SKM-1 treated with dmso at 0.1 percent for 144 hours (cell line): ENCODE results near the gene DMRT1.

Experiments
- DNase-seq: peaks from one replicate; lab custom pipeline; 2025; ENCODE audit not compliant: unreplicated experiment; lab: John Stamatoyannopoulos, UW

The DMRT1 gene

GRCh38 chr9:841371-842209, at the start of gene DMRT1:
TSS of gene DMRT1 (plus strand) at chr9:841697. CDS start at chr9:841839, 142 bp downstream.
- DNase-seq = no peak

DNA sequence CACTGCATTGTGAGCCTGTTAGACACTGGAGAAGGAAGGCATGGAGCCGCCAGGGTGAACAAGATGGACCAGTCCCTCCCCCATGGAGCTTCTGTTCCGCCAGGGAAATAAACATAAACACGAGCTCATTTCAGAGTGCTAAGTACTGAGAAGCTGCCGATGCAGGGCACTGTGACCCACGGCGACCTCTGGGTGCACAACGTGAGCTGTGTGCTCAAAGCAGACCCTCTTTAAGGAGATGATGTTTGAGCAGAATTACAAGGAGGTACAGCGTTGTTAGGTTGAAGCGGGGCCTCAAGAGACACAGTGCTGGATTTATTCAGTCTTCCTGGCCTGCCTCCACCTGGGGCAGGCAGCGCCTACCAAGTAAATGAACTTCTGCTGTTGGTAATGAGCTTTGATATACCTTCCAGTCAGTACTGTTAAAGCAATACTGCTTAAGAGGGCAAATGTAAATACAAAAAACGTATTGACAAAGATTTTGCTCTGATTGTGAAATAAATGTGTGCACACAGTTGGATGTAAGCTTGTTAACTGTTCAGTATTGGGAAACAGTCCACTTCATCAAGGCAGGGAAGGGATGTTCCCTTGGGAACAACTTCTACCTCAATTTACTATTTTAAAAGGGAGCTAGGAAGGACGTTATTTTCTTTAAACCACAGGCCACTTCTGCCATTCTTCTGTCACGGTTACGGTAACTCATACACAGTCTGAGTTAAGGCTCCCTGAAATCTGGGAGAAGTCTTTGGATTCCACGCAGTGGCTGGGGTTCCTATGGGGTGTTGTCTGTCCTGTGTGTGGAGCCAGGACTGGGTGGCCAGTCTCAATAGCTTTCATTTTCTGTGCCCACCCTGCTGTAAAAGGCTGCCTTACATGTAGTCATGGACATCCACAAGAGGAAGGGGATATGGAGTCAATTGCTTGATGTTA, 48.9 kb upstream of the DMRT1 start:
- peak; percentile 33 for DNase-seq

DNA sequence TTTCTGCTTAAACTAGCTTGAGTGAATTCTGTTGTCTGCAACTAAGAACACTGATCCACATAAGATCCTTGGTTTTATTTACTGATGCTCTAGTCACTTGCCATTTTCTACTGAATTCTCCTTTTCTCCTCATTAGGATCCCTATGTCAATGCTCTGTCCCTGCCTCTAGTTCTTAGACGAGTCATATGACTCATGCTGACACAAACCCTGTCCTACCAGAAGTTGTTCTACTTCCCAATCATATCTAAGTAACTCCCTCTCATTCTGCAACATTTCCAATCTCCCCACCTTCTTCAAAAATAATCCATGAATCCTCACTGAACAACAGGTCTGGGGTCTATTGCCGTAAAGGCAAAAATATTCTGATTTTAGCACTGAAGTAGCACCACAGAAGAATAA, 47.1 kb upstream of the DMRT1 start:
- DNase-seq = no peak

- DNase-seq = no peak
These were observed 45.6 kb upstream of the DMRT1 start for GRCh38 chr9:795869-796268.

GRCh38 chr9:800591-801150, 40.8 kb upstream of the DMRT1 start:
- DNase-seq = no peak

- DNase-seq = no peak
These were observed 40.0 kb upstream of the DMRT1 start for GRCh38 chr9:801399-802071.

DNA sequence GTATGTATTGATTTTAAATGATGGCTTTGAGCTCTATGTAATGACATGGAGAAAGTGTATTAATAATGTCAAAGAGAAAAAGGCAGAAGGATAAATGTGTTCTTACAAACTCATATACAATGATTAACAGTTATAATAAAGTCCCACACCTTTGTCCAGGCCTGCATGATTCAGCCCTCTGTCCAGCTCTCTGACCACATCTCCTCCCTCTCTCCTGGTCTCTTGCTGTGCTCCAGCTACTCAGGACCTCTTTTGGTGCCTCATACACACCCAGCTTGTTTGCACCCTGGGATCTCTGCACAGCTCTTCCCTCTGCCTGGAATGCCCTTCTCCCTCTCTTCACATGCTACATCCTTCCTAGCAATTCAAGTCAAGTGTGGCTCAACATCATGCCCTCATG, 37.5 kb upstream of the DMRT1 start:
- no peak for DNase-seq

GRCh38 chr9:805151-805550, 36.3 kb upstream of the DMRT1 start:
- no peak for DNase-seq

- peak; percentile 54 for DNase-seq
These were observed 35.0 kb upstream of the DMRT1 start for GRCh38 chr9:806285-807156.

GRCh38 chr9:811106-811531, 30.4 kb upstream of the DMRT1 start:
- no peak for DNase-seq

- DNase-seq = no peak
These were observed 22.5 kb upstream of the DMRT1 start for GRCh38 chr9:818958-819357.

DNA sequence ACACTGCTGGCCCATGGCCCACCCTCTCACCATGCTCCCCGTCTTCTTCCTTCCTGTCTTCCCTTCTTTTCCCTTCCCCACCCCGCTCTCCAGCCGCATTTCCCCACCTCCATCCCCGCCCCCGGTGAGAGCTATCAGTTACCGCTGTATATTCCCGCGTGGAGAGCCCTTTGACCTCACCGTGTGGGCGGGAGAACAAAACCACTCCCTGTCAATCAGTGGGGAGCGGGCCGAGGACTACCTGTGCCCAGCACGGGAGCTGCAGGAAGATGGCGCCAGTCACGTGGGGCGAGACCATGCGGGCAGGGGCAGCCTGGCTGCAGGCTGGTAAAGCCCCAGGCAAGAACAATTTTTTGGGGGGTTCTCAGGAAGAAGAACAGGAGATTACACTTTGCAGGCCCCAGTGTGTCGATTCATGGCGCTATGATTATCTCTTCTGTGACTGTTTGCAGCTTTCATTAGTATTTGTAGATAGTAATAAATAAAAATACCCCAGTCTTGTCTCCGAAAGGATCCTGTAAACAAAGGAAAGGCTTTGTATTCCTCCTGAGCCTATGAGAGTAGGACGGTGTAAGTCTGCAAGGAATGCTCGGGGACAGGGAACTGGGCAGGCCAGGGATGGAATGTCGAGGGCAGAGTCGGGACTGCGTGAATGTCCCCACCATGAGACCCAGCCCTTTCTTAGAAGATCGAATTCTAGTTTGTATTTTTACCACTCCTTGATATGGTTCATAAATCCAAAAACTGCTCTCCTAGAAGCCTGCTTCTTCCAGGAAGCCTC, 14.8 kb upstream of the DMRT1 start:
- no peak for DNase-seq

DNA sequence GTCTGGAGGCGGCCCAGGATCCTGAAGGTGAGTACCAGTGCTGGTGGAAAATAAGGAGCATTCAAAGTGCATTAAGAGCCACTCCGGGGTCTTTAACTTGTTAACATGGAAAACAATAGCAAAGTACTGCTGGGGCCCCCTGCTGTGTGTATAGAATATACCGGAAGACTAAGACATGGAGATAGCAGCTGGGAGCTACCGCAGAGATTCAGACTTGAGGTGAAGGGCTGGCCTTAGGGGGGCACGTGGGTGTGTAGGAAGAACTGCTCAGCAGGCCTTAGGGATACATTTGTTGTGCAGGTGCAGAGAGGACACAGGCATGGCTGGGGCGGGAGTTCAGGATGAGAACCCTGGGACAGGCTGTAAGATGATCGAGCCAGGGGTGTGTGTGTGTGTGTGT, 1.2 kb upstream of the DMRT1 start:
- no peak for DNase-seq

DNA sequence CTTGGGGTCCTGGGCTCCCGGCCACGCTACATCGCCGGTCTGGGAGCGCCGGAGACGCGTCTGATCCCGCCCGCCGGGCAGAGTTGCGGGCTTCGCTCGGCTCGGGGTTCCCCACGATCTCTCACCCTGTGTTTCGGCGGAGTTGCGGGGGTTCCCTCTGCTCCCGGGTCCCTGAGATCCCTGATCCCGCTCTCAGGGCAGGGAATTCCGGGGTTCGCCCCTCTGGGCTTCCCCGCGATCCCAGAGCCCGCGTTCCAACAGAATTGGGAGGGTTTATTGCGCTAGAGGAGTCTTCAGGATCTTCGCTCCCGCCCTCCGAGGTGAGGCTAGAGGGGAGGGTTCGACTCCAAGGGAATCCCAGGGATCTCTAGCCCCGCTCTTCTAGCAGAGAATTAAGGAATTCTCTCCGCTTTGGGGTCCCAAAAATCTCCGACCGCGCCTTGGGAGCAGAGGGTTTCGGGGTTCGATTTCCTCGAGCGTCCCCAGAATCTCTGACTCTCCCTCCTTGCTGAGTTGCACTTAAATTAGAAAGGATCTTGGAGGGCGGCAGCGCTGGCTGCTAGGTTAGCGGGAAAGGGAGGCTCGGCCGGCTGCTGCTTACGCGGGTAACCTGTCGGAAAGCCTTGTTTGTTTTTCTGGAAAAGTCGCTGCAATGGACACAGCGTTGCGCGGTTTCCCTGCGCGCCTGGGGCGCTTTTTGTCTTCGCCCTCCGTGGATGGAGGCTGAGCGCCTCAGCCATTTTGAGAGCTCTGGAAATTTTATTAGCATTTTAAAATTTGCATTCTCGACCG, 1.3 kb downstream of the DMRT1 start:
- DNase-seq = no peak

- DNase-seq = no peak
These were observed 1.9 kb downstream of the DMRT1 start for GRCh38 chr9:843427-843785.

GRCh38 chr9:846852-847251, 5.4 kb downstream of the DMRT1 start:
- DNase-seq = no peak

DNA sequence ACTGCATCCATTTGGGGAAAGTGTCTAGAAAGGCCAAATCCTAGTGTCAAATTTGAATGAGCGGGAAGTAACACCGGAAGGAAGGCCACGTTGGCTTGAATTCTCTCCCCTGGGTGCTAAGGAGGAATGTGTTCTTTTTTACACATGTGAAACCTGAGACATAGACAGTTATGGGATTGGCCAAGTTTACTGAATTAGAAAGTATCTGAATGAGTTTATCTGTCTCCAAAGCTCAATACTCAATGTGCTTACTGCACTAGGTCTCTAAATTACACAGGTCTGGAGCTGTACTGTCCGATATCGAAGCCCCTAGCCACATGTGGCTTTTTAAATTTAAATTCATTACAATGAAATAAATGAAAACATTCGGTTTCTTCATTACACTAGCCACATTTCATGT, 6.0 kb downstream of the DMRT1 start:
- no peak for DNase-seq

DNA sequence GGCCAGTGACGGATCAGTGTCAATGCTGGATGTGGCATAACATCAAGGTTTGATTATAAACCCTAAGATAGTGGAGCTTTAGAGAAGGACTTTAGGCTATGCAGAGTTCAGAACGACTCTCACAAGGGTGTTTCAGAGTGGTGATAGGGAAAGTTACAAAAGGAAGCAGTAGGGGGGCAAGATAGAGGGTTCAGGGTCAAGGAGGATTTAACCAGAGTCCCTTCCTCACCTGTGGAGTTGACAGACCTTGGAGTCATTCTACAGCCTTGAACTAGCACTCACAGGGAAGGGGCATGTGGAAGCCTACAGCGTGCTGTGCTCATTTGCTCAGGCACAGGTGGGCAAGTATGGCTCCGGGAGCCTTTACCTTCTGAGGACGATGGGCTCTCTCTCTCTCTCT, 7.9 kb downstream of the DMRT1 start:
- no peak for DNase-seq

DNA sequence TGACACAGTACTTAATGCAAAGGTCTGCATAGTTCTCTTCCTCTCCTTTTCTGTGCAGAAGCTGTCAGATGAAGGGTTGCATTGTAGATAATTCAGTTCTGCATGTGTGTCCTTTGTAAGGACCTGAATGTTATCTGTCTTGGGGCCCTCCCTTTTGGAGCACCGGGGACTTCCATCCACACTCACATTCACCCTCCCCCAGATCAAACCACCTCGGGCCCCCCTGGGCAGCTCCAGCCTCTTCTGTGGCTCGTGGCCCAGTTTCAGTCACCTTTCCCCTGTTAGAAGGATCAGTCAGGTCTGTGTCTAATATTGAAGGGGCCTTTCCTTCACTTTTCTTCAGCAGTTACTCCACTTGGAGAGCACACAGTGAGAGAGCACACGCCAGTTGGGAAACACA, 11.0 kb downstream of the DMRT1 start:
- DNase-seq = no peak
